GM21786 (cell line): ENCODE measurements around the gene GUCY1B1.
A peak's percentile ranks its signal among the peaks of the same experiment; 100 is the strongest.
"Not testable (repeated sequence)": the region's sequence is repeated elsewhere in the genome, so short reads cannot be mapped to it uniquely, and the experiment has no call there.

Experiments
- ATAC-seq: cut with Tn5 transposase; IDR thresholded peaks from one replicate; pipeline ENCODE4 v1.9.1; 2021; ENCODE audit not compliant: unreplicated experiment

Gene GUCY1B1

DNA sequence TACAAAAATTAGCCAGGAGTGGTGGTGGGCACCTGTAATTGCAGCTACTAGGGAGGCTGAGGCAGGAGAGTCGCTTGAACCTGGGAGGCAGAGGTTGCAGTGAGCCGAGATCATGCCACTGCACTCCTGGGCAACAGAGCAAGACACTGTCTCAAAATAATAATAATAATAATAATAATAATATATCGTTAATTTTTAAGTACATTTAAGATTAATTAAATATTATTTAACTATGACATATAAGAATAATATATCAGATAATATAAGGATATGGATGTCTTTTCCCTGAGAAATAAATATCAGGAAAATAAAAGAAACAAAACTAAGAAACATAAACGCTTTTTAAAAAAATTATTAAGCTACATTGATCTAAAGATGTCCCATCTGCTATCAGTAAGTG lies 38.8 kb downstream of the GUCY1B1 start:
- not testable (repeated sequence) for ATAC-seq

DNA sequence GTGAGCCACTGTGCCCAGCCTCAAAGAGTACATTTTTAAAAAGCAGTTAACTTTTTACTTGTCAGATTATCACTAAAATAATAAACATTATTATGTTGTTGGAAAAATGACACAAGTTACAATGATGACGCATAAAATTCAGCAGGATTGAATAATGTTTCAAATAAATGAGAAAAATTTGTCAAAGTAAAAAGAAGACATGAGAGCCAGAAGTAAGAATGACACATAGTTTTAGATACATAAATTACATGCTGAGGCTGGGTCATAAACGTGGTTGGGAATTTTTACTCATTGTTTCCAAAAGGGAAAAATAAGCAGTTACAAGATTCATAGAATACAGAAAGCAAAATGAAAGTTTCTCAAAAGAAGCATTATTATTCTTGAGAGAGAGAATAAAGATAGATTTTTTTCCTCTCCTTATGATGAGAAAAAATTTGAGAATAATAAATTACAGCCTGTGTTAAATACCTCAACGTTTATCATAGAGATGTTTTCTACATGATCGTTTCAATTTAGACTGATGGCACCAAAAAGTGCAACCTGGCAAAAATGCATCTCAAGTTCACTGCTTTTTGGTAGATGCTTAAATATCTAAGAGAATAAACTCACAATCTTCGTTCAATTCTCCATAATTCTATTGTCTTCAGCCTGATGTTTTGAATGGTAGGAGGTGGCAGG lies 40.4 kb downstream of the GUCY1B1 start:
- ATAC-seq: no peak

DNA sequence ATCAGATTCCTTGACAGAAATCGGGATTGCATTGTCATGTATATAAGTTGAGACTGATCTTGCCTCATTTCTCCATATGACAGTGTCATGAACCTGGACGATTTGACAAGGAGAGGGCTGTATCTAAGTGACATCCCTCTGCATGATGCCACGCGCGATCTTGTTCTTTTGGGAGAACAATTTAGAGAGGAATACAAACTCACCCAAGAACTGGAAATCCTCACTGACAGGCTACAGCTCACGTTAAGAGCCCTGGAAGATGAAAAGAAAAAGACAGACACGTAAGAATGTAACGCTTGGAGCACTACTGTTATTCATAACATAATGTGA lies 40.9 kb downstream of the GUCY1B1 start:
- ATAC-seq: no peak

DNA sequence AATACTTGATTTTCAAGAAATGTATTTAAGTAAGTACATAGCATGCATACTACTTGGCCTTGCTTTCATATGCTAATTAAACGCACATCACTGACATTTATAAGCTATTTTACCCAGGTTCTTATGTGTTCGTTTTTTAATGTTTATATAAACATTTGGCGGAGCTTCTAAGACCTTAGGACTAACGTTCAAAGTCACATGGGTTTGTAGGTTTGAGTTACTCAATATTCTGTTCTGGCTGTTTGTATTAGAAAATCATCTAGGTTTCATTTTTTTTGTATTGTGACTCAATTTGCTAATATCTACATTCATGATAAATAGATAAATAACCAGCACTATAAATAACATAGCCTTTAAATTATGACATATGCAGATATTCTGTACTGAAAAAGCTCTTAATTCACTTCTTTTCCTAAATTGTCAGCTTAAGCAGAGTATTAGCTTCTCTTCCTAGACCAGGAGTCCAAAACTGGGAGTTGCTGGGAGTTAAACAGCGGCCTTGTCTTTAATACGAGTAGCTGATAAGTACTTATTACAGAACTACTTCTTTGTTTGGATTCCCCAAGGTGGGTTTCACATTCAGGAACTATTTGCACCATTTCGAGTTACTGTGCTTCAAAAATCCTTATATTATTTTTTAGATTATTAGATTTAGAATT lies 42.0 kb downstream of the GUCY1B1 start:
- ATAC-seq: no peak

DNA sequence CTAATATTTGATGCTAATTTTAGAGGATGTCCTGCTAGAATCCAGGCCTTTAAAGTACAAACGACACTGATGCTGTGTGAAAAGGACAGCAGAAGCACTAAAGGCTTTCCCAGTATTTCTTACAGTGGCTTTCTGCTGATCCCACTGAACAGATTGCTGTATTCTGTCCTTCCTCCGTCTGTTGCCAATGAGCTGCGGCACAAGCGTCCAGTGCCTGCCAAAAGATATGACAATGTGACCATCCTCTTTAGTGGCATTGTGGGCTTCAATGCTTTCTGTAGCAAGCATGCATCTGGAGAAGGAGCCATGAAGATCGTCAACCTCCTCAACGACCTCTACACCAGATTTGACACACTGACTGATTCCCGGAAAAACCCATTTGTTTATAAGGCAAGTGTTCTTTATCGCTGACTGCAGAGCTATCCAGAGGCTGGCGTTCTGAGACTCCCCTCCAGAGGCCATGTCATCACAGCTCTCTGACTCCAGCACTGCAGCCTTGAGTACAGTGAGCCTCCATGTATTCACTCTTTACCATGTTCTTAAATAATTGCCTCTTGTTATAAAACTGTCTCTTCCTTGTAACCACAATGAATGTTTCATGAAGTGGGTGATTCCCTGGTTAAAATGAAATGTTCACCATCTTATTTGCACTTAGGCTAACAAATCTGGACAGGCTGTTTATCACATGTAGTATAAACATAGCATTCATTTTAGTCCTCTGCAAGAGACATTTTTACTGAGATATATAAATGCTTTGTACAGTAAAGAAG lies 43.6 kb downstream of the GUCY1B1 start:
- ATAC-seq: no peak

DNA sequence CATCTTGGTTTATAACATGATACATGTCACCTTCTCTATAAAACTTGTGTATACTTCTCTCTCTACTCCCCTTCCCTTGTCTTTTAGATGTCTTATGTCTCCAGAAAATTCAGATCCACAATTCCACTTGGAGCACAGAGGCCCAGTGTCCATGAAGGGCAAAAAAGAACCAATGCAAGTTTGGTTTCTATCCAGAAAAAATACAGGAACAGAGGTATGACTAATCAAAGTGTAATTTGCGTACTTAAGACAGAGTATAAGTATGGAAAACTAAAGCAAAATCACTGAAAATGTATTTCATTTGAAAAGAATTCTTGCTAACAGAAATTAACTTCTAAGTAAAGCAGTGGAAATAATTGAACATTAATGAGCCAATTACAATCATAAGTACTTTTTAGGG lies 46.2 kb downstream of the GUCY1B1 start:
- ATAC-seq: no peak

DNA sequence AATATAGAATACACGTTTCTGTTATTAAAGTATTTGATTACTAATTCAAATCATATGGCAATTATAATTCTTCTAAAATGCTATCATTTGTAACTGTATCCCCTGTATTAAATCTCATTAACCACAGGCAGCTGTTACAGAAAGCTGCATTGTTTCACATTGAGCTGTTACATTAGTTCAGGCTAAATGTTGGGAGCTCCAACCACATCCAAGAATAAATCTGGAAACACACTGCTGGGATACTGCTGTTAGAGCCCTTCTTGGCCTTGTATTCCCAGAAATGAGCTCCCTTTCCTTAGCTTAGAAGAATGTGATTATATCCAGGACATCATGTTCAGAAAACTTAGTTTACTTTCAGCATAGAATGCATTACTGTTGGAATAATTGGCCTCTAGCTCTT lies 48.2 kb downstream of the GUCY1B1 start:
- ATAC-seq: no peak

DNA sequence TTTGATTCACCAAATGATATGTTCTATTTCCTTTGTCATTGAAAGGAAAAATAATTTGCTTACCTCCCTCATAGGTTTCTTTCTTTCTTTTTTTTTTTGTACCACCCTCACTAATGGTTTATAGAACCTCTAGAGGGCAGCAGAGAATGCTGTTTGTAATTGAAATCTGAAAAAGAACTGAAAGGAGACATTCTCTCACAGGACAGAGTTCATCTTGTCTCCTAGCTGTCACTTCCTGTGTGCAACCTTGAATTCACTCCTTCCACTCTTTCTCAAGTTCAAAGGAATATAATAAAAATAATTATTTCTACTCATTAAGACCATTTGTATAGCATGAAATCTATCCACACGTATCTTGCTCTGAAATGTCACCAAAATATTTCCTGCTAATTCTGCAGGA lies 51.0 kb downstream of the GUCY1B1 start:
- peak; percentile 99 for ATAC-seq

DNA sequence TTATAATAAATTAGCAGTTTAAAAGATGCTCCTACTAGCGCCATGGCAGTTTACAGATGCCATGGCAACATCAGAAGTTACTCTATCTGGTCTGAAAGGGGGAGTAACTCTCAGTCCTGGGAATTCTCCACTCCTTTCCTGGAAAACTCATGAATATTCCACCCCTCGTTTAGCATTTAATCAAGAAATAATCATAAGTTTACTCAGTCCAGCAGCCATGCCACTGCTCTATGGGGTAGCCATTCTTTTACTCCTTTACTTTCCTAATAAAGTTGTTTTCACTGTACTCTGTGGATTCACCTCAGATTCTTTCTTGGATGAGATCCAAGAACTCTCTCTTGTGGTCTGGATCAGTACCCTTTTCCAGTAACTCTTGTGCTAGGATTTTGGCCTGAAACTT lies 52.3 kb downstream of the GUCY1B1 start:
- ATAC-seq: no peak

DNA sequence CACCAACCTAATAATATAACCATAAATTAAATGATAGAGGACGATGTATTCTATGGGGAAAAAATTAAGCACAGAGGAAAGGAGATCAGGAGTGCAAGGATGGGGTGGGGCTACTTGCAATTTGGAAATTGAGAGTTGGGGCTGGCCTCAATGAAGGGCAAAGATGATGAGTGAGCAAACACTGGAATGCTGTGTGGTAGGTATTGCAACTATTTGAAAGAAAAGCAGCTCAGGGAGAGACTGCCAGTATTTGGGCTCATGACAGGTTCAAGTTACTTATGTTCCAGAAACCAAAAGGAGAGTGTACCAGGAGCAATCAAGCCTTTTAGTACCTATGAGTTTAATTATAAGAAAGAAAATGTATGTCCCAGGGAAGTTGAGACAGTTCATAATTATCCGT lies 59.8 kb downstream of the GUCY1B1 start:
- no peak for ATAC-seq

DNA sequence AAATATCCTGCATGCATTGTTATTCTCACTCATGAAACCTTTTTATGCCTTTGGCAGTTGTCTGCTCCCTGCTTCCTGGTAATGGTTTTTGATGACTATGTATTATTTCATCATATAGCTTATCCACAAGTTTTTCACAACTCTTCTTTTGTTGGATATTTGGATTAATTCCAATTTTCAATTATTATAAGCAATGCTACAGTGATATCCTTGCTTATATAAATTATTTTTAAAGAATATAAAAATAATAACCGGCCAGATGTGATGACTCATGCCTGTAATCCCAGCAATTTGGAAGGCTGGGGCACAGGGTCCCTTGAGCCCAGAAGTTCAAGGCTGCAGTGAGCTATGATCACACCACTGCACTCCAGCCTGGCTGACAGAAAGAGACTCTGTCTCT lies 60.2 kb downstream of the GUCY1B1 start:
- no peak for ATAC-seq

DNA sequence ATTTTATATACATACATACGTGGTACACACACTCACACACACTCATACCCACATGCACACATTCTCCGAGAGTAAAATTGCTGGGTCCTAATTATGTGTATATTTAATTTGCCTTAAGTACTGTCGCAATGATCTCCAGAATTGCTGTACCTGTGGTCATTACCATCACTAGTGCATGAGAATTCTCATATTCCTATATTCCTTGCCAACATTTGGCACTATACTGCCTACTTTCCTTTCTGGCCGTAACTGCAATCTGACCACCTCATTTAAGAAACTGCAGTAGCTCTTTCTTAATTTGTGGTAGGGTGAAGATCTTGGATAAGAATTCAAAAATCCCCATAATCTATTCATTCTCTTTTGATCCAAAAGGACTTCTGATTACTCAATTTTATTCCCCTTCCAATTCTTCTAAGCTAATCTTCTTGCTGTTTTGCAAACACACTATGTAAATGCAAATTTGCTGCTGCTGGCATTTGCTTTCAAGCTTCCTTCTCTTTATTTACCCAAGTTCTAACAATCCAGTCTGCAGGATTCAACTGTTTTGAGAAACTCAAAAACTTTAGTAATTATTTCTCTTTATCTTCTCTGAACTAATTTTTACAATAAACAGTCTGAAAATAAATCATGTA lies 62.2 kb downstream of the GUCY1B1 start:
- no peak for ATAC-seq

DNA sequence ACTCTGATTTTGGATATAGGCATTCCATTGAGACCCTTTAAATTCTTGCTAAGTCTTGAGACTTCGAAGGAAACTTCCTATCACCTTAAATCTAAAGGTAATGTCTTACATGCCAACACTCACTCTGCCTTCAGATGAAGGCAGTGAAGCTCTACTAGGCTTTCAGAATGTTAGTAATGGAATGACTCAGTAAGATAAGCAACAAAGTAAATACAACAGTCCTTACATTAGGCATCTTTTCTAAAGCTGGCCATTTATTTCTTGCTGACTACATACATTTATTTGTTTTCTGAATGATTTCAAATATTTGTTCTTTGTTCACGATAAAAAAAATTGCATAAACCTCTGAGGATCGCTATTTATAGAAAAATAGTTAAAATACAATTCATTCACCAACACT lies 63.8 kb downstream of the GUCY1B1 start:
- ATAC-seq: peak; percentile 68

DNA sequence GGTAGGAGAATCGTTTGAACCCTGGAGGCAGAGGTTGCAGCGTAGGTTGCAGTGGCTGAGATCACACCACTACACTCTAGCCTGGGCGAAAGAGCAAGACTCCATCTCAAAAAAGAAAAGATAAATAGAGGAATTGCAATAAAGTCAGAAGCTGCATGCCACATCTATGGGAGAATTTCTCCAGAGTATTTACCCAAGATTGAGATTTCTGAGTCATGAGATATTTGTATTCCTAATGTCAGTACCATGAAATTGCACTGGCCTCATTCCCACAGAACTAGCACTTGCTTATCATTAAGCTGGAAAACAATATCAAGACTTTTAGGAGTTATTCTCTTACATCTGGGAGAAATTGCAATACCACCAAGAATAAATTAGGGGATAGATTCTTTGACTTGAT lies 69.8 kb downstream of the GUCY1B1 start:
- no peak for ATAC-seq

DNA sequence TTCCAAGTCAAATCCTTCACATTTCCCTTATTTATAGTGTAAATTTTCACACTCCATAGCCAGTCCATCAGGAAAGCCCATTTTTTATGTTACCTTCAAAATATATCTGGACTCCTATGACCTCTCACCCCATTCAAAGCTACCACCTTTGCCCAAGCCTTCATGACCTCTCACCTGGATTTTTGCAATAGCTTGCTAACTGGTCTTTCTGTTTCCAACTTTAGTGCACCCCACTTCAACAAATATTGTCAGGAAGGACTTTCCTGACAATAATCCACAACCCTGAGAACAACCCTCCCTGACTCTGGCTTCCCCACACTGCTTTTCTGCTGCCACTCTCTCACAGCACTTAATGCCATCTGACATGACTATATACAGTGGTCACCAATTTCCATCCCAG lies 73.8 kb downstream of the GUCY1B1 start:
- no peak for ATAC-seq

DNA sequence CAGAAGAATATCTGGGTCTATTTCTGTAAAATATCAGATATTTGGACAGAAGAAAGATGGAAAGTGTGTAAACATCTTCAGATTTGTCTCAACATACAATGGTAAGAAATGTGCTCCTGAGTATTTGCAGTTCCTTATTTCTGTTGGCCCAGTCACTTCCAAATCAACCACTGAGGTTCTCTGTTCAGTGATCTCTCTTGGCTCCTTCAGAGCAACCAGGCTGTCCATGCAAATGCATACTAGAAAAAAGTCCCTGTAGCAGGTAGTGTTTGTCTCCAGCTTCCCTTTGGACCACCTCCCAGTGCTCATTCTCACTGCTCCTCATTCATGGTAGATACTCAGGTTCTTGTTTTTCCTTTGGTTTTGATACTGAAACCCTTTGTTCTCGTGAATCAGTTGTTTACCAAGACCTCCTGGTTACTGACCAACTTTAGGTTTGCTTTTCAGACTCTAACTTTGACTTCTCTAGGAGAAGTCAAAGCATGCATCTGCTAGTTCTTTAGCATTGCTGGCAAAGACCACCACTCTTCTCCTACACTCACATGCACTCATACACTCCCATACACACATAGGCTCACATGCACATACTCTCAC lies 78.5 kb downstream of the GUCY1B1 start:
- ATAC-seq: no peak

DNA sequence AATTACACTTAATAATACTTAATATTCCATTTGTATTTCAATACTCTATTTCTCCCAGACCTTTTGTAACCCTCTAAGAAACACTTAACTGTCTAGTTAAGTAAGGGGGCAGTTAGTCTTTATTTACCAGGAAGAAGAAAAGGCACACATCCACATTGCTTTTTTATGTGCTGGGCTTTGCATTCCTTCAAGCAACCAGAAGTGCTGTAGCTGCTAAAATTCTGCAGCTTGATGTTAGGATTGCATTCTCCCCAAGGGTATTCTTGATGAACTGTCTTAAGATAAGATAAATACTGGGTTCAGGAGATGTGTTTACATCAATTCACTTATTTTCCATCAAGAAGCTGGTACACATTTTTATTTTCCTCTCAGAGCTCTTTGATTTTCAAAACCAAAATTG lies 83.3 kb downstream of the GUCY1B1 start:
- no peak for ATAC-seq

DNA sequence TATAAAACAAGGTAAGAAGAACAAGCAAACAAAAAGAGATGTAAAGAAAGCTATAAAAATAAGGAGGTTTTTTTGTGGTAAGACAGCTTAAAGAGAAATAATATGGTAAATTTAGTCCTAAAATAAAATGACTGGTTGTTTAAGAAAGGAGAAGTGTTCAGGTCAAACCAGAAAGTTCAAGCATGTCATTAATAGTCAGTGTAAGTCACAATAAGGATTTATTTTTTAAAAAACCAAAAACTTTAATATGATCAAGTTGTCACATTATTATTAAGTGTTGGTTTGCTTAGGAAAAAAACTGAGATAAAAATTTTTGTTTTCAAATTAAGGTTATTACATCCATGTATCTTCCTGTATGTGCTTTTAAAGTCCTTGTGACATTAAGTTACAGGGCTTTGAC lies 88.1 kb downstream of the GUCY1B1 start:
- ATAC-seq: no peak

DNA sequence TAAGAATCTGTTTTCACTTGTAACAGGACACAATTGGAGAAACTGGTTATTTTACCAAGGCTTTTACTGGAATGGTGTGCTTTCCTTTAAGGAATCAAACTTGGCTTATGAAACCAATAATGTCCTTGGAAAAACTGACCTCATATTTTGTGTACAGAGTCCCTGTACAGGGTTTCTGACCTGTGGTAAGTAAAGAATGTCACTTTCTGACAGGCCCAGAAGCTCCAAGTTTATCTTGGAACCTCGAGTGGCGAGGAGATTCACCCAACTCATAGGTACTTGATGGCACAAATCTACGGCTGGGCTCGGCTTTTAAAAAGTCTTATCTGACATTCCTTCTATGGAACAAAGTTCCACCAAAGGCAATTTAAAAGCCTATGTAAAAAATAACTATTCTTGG lies 90.2 kb downstream of the GUCY1B1 start:
- ATAC-seq: no peak

DNA sequence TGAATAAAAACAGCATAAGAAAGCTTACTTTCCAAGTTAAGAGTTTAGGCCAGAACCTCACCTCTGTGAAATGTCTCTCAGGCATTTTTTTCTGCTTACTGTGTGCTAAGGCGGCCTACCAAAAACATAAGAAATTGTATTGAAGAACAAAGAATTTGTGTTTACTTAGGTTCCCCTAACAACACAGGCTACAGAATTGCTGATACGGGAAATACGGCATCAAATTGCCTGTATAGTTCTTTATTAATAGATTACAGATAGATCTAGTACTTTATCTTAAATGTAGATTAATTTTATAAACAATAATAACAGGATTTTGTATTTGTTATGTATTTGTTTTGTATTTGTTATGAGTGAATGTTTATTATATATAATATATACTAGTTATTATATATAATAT lies 94.4 kb downstream of the GUCY1B1 start:
- no peak for ATAC-seq

DNA sequence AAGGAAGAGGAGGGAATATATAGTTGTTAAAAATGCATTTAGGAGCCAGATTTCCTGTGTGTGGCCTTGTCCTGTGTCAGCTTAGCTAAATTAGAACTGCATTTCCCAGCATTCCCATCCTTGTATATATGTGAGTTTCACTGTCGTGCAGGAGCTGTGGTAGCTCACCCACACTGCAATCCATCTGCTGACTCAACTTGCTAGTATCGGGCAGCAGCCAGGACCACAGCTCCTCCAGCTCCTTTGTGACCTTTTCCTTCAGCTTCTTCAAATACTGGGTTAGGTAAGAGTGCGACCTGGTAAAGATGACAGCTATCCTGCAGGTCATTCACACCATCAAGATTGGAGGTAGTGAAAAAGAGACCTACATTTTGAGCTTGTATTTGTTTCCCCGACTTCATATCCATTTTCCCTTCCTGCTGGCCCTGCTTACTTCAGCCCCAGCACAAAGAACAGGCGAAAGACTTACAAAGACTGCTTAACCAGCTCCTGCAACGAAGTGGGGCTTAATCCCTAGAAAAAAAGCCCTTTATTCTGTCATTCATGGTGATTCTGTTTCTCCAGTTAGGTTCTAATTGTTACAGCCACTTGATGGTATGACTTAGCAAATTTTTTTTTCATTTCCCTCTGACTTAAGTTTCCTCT lies 95.9 kb downstream of the GUCY1B1 start:
- ATAC-seq: peak; percentile 50
